Stimulated activated CD4-positive, alpha-beta T cell treated with anti-CD3 and anti-CD28 coated beads, Interleukin-12 subunit alpha, Interleukin-12 subunit beta, amount 100 ng/mL, for 4 hours (primary cell): Measurements from ENCODE around the gene ZNF292.
"Not testable (repeated sequence)": the region's sequence is repeated elsewhere in the genome, so short reads cannot be mapped to it uniquely, and the experiment has no call there.

Experiments
- DNase-seq: peaks from one replicate; pipeline ENCODE4 v3.0.0-alpha.2; 2020

ZNF292 gene

GRCh38 chr6:87164004-87164403, 8.6 kb downstream of the ZNF292 start:
- DNase-seq: no peak

DNA sequence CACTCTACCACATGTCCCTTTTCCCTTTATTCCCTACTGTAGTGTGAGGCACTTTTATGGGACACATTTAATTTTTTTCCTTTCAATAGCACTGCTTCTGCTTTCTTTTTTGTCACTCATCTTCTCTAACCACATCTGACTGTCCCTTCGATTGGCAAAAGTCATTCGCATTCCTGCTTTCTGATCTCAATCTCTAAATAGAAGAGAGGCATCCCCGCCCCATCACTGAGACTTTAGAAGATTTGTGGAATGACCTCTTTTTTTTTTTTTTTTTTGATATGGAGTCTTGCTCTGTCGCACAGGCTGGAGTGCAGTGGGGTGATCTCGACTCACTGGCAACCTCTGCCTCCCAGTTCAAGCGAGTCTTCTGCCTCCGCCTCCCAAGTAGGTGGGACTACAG, 9.1 kb downstream of the ZNF292 start:
- DNase-seq: no peak

DNA sequence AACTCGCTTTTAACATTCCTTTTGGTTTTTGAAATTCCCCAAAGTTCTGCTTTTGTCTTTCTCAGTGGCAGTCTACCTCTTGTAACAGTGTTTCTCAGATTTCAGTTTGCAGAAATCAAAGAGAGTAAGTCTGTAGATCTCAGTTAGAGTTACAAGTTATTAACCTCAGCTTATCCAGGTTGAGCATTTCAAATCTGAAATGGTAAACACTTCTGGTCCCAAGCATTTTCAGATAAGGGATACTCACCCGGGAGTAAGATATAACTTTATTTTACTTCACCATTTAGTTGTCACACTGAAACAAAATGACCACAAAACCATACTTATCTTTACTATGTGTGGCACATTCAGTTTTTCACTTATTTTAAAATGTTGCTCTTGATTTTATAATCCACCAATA, 9.8 kb downstream of the ZNF292 start:
- no peak for DNase-seq

DNA sequence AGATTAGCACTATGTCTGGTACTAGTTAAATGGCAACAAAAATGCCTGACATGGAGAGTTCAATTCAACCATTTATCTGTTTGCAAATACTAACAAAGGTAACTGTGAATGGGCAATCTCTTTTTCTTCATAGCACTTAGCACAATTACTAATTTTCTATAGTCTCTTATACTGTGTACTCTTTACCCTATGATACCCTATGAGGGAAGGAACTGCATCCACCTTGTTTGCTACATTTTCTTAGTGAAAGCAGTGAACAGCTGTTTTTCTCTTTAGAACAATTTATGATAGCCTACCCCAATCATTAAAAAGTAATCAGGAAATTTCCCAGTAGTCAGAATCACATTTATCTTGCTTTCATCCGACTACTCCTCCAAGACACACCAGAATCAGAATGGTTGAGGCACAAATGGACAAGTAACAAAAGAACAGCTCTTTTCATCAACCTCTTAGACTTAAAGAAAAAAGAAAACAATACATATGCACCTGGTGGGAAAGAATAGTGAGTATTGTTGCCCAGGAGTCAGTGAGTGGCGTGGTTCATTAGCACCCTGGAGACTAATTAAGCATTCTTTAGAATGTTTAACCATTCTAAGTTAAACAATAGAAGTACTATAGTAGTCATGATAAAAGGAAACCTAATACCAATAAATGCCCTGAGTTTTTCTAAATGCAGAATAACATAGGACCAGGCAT, 16.7 kb downstream of the ZNF292 start:
- no peak for DNase-seq

DNA sequence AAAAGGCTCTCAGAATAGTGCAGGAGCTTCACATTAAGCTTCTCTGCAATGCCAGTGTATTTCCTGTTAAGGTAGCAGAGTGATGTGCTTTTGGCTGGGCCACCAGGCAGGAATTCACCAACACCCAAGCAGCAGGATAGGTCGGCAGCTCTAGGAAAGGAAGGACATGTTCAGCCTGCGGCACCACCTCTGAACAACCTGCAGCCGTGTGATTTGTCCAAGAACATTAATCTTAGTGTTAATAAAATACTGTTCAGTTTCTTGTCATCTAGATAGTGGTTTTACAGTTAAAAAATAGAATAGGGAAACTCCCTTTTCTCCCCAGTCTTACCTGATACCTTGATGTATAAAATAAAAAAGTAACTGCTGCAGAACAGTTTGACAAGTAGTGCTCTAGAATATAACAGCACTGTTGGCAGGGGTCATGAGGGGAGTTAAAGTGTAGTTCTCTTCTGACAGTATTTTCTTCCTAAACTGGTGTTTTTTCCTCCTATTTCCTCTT, 18.8 kb downstream of the ZNF292 start:
- DNase-seq: no peak

DNA sequence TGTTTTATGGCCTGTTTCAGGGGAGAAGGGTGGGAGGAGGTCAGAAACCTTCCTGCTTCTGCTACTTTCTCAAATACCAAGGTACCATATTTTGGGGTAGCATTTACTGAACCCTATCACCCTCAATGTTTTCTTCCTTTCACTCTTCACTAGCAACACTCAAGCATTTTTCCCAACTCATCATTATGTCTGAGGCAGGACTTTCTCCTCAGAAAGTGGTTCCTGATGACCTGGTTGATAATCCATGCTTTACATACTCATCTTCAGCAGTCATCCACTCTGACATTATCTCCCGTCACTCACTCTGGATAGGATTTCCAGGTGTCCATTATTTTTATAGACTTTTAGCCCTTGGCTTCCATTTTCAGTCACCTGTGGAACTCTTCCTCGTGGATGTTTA, 21.1 kb downstream of the ZNF292 start:
- no peak for DNase-seq

- DNase-seq: no peak
Observed at GRCh38 chr6:87180105-87180728, 24.9 kb downstream of the ZNF292 start.

DNA sequence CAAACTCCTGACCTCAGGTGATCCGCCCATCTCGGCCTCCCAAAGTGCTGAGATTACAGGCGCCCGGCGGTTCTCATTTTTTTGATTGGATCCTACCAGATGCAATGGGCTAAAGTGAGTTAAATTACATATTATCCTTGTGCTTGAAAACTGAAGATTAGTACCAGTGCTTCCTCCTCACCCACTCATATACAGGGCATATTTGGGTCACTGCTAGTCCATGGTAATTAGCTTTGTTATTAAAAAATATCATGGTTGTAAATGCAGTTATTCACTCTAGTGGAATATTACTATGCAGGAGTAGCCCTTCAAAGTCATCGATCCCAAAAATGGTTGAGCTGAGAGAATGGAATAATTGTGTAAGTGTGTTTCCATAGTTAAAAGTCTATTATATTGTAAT, 26.5 kb downstream of the ZNF292 start:
- DNase-seq: no peak

- no peak for DNase-seq
Observed at GRCh38 chr6:87182321-87182720, 27.0 kb downstream of the ZNF292 start.

GRCh38 chr6:87182940-87183339, 27.6 kb downstream of the ZNF292 start:
- no peak for DNase-seq

- DNase-seq: no peak
Observed at GRCh38 chr6:87183687-87184086, 28.3 kb downstream of the ZNF292 start.

- no peak for DNase-seq
Observed at GRCh38 chr6:87184762-87185250, 29.4 kb downstream of the ZNF292 start.

DNA sequence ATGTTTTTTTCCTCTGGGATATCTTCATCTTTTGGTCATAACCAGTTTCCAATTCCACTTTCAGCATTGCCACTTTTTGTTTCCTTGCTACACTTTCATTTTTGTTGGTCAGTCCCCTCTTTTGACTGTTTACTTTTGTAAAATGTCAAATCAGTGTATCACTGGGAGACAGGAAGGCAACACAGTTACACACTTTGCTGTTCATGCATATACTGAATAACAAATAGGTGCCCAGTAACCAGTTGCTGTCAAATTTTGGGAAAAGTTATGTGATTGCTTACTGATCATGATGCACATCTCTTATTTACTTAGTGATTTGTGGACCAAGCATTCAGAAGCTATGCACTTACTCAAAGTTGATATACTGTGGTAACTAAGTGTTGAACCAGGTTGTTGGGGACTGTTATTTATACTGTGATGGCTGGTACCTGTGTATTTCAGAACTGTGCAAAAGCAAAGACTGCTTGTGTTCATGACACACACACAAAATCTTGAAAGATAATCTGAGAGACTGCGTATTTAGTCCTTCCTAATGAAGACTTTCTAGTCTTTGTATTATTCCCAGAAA, 41.0 kb downstream of the ZNF292 start:
- no peak for DNase-seq

DNA sequence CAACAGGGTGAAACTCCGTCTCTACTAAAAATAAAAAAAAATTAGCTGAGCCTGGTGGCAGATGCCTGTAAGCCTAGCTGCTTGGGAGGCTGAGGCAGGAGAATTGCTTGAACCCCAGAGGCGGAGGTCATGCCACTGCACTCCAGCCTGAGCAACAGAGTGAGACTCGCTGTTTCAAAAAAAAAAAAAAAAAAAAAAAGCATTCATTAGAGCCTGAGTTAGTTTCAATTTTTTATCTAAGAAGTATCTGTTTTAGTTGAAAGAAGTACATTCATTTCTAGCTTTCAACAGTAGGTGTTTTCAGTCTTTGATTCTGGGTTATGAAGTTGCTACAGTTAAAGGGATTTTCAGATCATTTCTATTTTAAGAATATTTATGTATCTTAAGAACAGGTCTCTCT, 42.2 kb downstream of the ZNF292 start:
- DNase-seq: peak; percentile 21

DNA sequence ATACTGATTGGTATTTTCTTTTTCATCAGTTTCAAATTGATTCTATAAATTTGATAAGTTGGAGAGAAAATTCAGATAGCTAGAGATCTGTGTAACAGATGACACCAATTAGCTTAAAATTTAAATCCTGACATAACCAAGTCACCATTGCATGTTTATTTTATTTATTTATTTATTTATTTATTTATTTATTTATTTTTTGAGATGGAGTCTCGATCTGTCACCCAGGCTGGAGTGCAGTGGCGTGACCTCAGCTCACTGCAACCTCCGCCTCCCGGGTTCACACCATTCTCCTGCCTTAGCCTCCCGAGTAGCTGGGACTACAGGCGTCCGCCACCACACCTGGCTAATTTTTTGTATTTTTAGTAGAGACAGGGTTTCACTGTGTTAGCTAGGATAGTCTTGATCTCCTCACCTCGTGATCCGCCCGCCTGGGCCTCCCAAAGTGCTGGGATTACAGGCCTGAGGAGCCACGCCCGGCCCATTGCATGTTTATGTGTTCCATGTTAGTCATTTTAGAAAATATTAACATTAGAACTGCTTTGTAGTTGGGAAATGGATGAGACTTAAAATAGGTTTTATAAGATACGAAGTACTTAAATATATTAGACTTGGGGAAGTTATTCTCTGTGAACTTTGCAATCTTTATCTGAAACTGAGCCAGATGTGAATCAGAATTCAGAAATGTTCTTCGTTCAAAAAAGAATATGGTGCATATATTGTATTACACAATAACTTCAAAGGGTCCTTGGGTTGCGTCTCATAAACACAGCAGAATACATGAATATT, 42.9 kb downstream of the ZNF292 start:
- DNase-seq: not testable (repeated sequence)

GRCh38 chr6:87199787-87200186, 44.4 kb downstream of the ZNF292 start:
- no peak for DNase-seq

- DNase-seq: no peak
Observed at GRCh38 chr6:87200469-87201175, 45.3 kb downstream of the ZNF292 start.

DNA sequence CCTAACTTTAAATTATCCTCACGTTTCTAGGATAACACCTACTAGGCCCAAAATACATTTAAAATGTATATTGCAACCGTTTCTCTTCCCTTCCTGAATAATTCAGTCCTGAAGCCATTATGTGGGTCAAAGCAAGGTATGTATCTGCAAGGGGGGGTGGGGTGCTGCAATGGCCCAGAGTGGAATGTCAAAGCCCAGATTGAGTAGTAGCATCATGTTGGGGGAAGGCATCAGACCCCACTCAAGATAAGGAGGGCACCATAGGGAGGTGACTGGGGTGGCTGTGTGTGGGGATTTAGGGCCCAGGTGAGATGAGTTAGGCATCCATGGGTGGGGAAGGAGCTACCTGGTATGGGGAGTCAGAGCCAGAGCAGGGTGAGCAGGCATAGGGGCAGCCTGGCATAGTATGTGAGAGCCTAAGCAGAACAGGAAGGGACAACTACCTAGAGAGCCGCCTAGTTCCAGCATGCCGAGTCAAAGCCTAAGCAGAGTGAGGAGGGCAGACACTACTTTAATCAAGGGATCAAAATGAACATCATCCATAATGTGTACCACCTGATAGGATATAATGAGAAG, 48.2 kb downstream of the ZNF292 start:
- no peak for DNase-seq

DNA sequence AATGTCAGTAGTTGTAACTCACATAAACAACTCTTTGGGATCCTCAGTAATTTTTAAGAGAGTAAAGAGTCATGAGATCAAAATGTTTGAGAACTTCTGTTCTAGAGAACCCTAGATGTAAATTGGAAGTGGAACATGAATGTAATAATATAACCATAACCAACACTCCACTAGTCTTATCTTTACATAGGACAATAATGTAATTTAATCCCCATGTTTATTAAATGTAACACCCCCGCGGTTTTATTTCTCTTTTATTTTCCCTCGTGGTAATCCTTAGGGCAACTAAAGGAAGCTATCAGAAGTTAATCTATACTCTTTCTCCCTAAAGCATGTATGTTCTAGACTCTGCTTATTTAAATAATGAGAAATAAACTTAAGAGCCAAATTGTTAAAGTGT, 54.4 kb downstream of the ZNF292 start:
- DNase-seq: no peak

DNA sequence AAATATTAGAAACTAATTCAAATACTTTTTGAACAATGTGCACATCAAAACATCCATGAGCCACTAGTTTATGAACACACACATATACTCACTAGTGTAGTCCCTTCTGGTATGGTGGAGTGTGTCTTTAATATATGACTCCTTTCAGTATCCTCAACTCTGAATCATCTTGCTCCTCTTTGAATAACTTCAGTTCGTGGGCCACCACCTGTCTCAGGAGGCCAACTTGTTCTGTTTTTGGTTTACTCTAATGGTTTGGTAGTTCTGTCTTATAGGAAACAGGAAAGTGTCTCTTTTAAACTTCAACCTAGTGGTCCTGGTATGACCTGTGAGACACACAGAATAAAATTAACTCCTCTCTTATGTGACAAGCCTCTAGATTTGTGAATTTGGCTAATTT, 55.6 kb downstream of the ZNF292 start:
- no peak for DNase-seq

- DNase-seq: no peak
Observed at GRCh38 chr6:87212596-87212995, 57.2 kb downstream of the ZNF292 start.

GRCh38 chr6:87213364-87213763, 58.0 kb downstream of the ZNF292 start:
- DNase-seq: no peak
